ENCODE measurements around the gene LDB1.

- TF ChIP-seq EZH2phosphoT487 (IDR thresholded peaks at IDR 0.05; ENCODE audit: low read depth) = no peak
- TF ChIP-seq, protein P1, sequence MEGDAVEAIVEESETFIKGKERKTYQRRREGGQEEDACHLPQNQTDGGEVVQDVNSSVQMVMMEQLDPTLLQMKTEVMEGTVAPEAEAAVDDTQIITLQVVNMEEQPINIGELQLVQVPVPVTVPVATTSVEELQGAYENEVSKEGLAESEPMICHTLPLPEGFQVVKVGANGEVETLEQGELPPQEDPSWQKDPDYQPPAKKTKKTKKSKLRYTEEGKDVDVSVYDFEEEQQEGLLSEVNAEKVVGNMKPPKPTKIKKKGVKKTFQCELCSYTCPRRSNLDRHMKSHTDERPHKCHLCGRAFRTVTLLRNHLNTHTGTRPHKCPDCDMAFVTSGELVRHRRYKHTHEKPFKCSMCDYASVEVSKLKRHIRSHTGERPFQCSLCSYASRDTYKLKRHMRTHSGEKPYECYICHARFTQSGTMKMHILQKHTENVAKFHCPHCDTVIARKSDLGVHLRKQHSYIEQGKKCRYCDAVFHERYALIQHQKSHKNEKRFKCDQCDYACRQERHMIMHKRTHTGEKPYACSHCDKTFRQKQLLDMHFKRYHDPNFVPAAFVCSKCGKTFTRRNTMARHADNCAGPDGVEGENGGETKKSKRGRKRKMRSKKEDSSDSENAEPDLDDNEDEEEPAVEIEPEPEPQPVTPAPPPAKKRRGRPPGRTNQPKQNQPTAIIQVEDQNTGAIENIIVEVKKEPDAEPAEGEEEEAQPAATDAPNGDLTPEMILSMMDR (IDR thresholded peaks at IDR 0.05; ENCODE audit: low read depth, low read length) = no peak
These were observed 997 bp upstream of the LDB1 start for GRCh38 chr10:102120991-102121738.

Measured in OCI-LY3 (cell line).